Posterior vena cava (tissue), 2 donors: ENCODE results near the gene TEAD3. TPM values are rescaled to one million over a fixed set of nuclear protein-coding genes. Genes with fewer than 3 reads are reported as not detected.
"Not testable (repeated sequence)": the region's sequence is repeated elsewhere in the genome, so short reads cannot be mapped to it uniquely, and the experiment has no call there.

Experiments used
- DNase-seq: peaks from one replicate; pipeline ENCODE4 v3.0.0-alpha.2; 2020; ENCODE audit warnings: low spot score
- intact Hi-C, 2 donors: fragments of 100-400 bp; cut with DNase I; formaldehyde crosslinking; loops; one replicate each; pipeline versions ENCODE4 v1.14.1 to v1.14.2; 2022 to 2023
- long read RNA-seq, 2 donors: library from polyadenylated mRNA; unstranded; transcript quantifications; one replicate each; pipeline ENCODE4 v2.0.0, GENCODE V29; 2020 to 2021
- total RNA-seq, 2 donors: library from RNA; stranded (reverse); fragmentation: NEBNext Ultra II Directional; extraction: Animal tissue kit (Norgen Biotek cat#: 25700); gene quantifications; one replicate each; pipeline ENCODE4 v1.2.1, GENCODE V29; 2021
- donor health status: DM: yes; HTN: yes; CAD: no.
- donor health status: DM: yes; HTN: yes; CAD: no.

The TEAD3 gene
- total RNA-seq: 10 to 100 TPM; 69.8 to 73.8 TPM
- long read RNA-seq, donor 1, partial matches to known transcripts: 28 of 56 reads
- long read RNA-seq, donor 1, other reads (novel, unspliced or antisense): 28 of 56 reads
- long read RNA-seq, donor 2, partial matches to known transcripts: 57 of 116 reads
- long read RNA-seq, donor 2, other reads (novel, unspliced or antisense): 59 of 116 reads

DNA sequence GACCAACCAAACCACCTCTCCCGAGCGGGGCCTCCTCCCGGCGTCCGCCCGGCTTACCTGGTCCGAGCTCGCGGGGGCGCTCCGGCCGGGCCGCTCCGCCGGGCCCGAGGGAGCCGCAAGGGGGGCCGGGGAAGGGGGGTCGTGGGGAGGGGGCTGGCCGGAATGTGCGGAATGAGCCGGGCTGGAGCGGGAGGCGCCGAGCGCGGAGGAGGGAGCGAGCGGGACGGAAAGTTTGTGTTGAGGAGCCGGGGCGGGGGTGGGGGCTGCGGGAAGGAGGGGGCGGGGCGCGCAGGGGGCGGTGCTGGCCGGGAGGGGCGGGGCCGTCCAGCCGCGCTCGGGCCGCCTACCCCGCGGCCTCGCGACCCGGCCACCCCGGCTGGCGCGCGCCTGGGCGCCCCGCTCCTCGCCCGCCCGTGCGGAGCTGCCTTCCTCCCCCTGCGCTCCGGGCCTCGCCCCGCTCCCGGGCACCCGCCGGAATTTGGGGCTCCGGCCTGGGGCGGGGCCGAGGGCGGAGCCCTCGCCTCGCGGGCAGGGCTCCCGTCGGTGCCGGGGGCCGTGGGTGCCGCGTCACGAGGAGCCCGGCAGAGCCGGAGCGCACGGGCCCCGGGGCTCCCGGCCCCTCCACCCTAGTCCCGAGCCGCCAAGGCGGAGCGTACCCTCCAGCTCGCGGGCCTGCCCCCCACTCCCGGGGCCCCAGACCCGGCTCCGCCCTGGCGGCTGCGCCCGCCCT, at the start of gene TEAD3:
TSS of gene TEAD3 (minus strand) at position 239 of the 730 bp plus-strand sequence.
- DNase-seq: no peak

DNA sequence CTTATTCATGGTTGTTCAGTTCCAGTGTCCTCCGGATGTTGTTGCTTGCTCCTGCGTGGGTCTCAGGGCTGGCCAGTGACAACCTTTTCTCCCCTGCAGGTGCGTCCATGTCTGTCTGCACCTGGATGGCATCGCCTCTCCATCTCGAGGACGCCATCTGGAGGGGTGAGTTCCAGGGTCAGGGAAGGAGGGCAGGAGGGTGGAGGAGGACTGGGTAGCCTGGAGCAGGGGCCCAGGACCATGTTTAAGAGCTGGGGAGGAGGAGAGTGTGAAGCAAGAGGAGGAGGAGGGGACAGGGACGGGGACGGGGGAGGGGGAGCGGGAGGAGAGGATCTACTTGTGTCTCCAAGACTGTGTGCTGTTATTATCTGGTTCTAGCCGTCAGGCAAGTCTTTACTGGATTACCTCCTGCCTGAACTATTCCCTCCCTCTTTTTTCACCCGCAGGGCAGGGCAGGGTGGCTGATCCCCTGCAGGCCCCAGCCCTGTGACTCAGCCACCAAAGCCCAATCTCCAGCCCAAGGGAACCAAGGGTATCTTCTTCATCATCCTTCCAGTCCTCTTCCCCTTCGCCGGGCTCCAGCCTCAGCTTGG, 48.0 kb upstream of the TEAD3 start:
- intact Hi-C loops: no loop called here
- DNase-seq: no peak

More for the DNA sequence above, at the start of gene TEAD3:
- intact Hi-C loops: no loop called here

GRCh38 chr6:35543459-35544193, 46.7 kb upstream of the TEAD3 start:
- DNase-seq: no peak
- intact Hi-C loops: no loop called here

DNA sequence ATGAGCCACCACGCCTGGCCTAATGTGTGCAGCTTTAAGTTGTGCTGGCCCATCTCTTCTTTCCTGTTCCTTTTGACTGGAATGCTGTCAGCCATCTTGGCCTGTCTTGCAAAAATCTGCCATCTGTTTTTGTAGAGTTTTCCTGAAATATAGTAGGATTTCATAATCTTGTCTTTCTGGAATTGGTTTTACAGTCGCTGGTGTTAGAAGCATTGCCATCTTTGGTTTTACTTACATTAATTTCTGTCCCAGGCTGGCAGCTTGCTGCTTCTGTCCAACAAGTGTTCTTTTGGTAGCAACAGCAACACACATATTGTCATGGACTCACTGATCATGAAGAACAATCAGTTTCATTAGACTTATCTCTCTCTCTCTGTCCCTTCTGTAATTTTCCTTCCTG, 45.0 kb upstream of the TEAD3 start:
- intact Hi-C loops: no loop called here
- no peak for DNase-seq

DNA sequence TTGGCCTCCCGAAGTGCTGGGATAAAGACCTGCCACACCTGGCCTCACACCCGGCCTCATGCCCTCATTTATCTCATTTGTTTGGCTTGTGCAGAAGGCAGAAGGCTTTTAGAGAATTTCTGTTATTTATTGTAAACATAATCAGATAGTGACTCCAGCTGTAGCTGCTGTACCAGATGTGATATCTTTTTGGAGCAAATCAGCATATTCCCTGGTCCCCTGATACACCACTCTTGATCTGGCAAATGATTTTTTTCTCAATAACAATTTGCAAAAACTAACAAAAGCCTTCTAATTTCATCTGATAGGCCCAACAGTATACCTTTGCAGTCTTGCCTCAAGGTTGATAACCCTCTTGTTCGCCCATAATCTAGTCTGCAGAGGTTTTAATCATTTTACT, 42.3 kb upstream of the TEAD3 start:
- DNase-seq: no peak
- intact Hi-C loops: loop anchor here in 1 of 2 donors (5.0 kb wide), 1 partner anchor 1973 kb away; no protein-coding TSS in a partner anchor

DNA sequence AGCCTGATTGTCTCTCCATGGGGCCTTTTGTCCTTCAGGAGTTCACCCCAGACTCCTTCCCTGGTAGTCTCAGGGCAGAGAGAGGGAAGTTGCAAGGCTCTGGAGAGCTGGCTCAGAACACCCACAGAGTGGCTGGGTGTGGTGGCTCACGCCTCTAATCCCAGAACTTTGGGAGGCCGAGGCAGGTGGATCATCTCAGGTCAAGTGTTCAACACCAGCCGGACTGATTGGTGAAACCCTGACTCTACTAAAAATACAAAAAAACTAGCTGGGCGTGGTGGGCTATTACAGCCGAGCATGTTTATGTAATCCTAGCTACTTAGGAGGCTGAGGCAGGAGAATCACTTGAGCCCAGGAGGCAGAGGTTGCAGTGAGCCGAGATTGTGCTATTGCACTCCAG, 39.0 kb upstream of the TEAD3 start:
- intact Hi-C loops: loop anchor here in 1 of 2 donors (5.0 kb wide), 1 partner anchor 1976 kb away; no protein-coding TSS in a partner anchor
- not testable (repeated sequence) for DNase-seq

- no peak for DNase-seq
- intact Hi-C loops: loop anchor here in 1 of 2 donors (5.0 kb wide), 1 partner anchor 1978 kb away; no protein-coding TSS in a partner anchor
These were observed 37.7 kb upstream of the TEAD3 start for GRCh38 chr6:35534407-35535170.

GRCh38 chr6:35533981-35534380, 37.1 kb upstream of the TEAD3 start:
- DNase-seq: no peak
- intact Hi-C loops: no loop called here

GRCh38 chr6:35532126-35532525, 35.2 kb upstream of the TEAD3 start:
- intact Hi-C loops: no loop called here

GRCh38 chr6:35524380-35525020, 27.6 kb upstream of the TEAD3 start:
- intact Hi-C loops: loop anchor here (5.0 kb wide), 2 partner anchors 58 to 213 kb away; partner anchors contain the start of gene ARMC12 (in 2 of the 2)
- no peak for DNase-seq

More at GRCh38 chr6:35532126-35532525, 35.2 kb upstream of the TEAD3 start:
- DNase-seq: no peak

- DNase-seq: peak; percentile 93
- intact Hi-C loops: loop anchor here (5.0 kb wide), 2 partner anchors 59 to 214 kb away; partner anchors contain the start of gene ARMC12 (in 2 of the 2)
These were observed 26.1 kb upstream of the TEAD3 start for GRCh38 chr6:35522660-35523658.

- intact Hi-C loops: loop anchor here (5.0 kb wide), 2 partner anchors 60 to 215 kb away; partner anchors contain the start of gene ARMC12 (in 2 of the 2)
- DNase-seq: no peak
These were observed 25.3 kb upstream of the TEAD3 start for GRCh38 chr6:35522151-35522550.

DNA sequence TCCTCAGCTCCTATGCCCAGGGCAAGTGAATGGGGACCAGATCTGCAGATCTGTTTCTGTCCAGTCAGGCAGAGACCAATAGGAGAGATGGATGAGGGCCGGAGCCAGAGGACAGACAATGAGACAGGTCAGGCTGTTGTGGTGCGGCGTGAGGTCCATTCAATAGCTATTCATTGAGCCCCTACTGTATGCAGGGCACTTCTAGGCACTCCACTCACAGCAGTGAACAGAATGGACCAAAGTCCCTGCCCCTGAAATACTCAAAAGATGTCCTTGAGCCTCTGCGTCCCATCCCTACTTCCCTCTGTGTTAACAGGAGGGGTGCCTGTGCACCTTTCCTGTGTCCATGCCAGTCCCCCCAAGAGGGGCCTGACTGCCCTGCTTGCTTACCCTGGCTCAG, 24.4 kb upstream of the TEAD3 start:
- intact Hi-C loops: loop anchor here (5.0 kb wide), 2 partner anchors 61 to 216 kb away; partner anchors contain the start of gene ARMC12 (in 2 of the 2)
- no peak for DNase-seq

- DNase-seq: no peak
- intact Hi-C loops: loop anchor here (5.0 kb wide), 2 partner anchors 63 to 218 kb away; partner anchors contain the start of gene ARMC12 (in 2 of the 2)
These were observed 22.6 kb upstream of the TEAD3 start for GRCh38 chr6:35519313-35520015.

DNA sequence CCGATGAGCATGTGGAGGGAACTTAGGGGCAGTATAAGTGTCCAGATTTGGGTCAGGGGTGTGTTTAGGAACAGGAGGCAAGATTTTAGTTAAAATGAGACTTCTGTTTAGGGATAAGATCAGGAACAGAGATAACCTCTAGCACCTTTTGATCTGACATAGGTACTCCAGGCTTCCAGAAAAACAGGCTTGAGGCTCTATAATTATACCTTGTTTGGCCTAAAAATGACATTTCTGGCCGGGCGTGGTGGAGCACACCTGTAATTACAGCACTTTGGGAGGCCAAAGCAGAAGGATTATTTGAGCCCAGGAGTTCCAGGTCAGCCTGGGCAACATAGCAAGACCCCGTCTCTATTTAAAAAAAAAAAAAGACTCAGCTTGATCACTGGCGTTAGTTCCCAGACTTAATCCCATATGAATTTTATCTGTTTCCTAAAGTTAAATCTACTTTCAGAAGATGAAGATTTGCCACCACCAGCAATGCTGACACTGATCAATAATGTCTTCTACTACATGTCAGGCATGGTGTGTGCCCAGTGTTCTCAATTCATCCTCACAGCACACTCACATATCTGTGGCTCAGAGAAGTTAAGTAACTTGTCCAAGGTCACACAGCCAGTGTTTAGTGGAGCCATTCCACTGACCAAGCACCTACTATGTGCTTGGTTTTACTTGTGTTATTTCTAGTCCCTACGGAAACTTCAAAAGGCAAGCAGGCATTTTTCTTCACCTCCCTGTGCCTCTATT, 21.9 kb upstream of the TEAD3 start:
- DNase-seq: no peak
- intact Hi-C loops: no loop called here

DNA sequence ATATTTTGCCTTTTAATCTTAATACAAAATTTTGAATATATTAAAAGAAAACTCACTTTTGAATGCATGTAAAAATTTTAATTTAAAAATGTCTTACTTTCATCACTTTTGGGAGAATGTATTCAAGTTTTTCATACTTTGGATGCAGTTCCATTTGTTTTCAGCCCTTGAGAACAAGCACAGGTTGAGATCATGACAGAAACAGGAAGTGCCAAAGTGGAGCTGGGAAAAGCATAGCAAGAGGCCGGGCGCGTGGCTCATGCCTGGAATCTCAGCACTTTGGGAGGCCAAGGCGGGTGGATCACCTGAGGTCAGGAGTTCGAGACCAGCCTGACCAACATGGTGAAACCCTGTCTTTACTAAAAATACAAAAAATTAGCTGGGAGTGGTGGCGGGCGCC, 21.1 kb upstream of the TEAD3 start:
- intact Hi-C loops, DNase-seq: not testable (repeated sequence)
